Tibial nerve (tissue), 4 donors: ENCODE results near the gene NAGA. TPM values are rescaled to one million over a fixed set of nuclear protein-coding genes. Genes with fewer than 3 reads are reported as not detected.

ENCODE experiments used
- DNase-seq, 2 donors: peaks; one replicate each; pipeline ENCODE4 v3.0.0-alpha.2; 2019; ENCODE audit warnings: low spot score in 2 of 2
- H3K27ac ChIP-seq, 4 donors: fragments of 200-600 bp; sonication (generic) in 3 of 4; one replicate each; pipeline ENCODE4 v1.5.1; 2017 to 2019; ENCODE audit warnings: mild to moderate bottlenecking in 1 of 4
- H3K27me3 ChIP-seq, 2 donors: fragments of 200-600 bp; sonication (generic) in 1 of 2; one replicate each; pipeline versions ENCODE4 v1.5.1 to v1.6.0; 2017 to 2019
- H3K36me3 ChIP-seq, 3 donors: fragments of 200-600 bp; sonication (generic); one replicate each; pipeline ENCODE4 v1.5.1; 2018 to 2019
- H3K4me1 ChIP-seq, 4 donors: fragments of 200-600 bp; sonication (generic) in 3 of 4; one replicate each; pipeline ENCODE4 v1.5.1; 2017 to 2019
- H3K4me3 ChIP-seq, 4 donors: fragments of 200-600 bp; sonication (generic) in 3 of 4; one replicate each; pipeline ENCODE4 v1.5.1; 2017 to 2019; ENCODE audit warnings: mild to moderate bottlenecking in 1 of 4, moderate library complexity in 1 of 4
- H3K9me3 ChIP-seq, 4 donors: fragments of 200-600 bp; sonication (generic) in 3 of 4; one replicate each; pipeline ENCODE4 v1.5.1; 2017 to 2019
- CTCF ChIP-seq, 5 experiments: fragments of 200-600 bp in 3 of 5; fragments of 450-650 bp in 2 of 5; sonication (generic) in 3 of 5; IDR thresholded peaks; one replicate each; pipeline ENCODE4 v1.5.1; 2016 to 2019; ENCODE audit warnings: antibody characterized with exemption in 5 of 5, mild to moderate bottlenecking in 3 of 5, moderate library complexity in 2 of 5
- EP300 ChIP-seq, 2 donors: sonication (generic); formaldehyde crosslinking; IDR thresholded peaks; one replicate each; pipeline ENCODE4 v1.6.1; 2017; ENCODE audit warnings: antibody characterized with exemption in 2 of 2, mild to moderate bottlenecking in 1 of 2
- POLR2A ChIP-seq, 2 donors: fragments of 450-650 bp; IDR thresholded peaks; one replicate each; pipeline ENCODE4 v1.6.1; 2017; ENCODE audit warnings: antibody characterized with exemption in 2 of 2, mild to moderate bottlenecking in 2 of 2, moderate library complexity in 2 of 2
- WGBS, 2 donors: methylation state at CpG; one replicate each; pipeline ENCODE4 v1.1.5; 2018; 5-methylcytosine and 5-hydroxymethylcytosine counted together
- total RNA-seq, 4 donors: library from RNA; depleted of rRNA; stranded (reverse); fragments of >200 nt; gene quantifications; one replicate each; pipeline ENCODE4 v1.1.0, GENCODE V29; 2016

Gene NAGA
- total RNA-seq, 4 donors from 2014 or later, result 19.9 to 32.9 (median 30.0) TPM

- no peak for DNase-seq
- H3K9me3 ChIP-seq, result no peaks in the 10 kb centered on the region
- no peak for TF ChIP-seq CTCF (IDR thresholded peaks at IDR 0.05)
- no peak for TF ChIP-seq EP300 (IDR thresholded peaks at IDR 0.05)
- TF ChIP-seq POLR2A (IDR thresholded peaks at IDR 0.05), result no peak
- H3K4me3 ChIP-seq, result no peak overlapping the region
- 80 to 91% methylated on average over 2 to 4 of the region's 4 CpGs for WGBS, 2 donors
- H3K4me1 ChIP-seq, result peaks cover 0 to 29% (median 16%) of the 10 kb centered on the region in 4 donors
- no peak overlapping the region for H3K27ac ChIP-seq
- H3K36me3 ChIP-seq, result peaks cover 0 to 53% (median 7%) of the 10 kb centered on the region in 3 donors
- H3K27me3 ChIP-seq, result no peaks in the 10 kb centered on the region
Observed at GRCh38 chr22:42068291-42068690, 2.3 kb downstream of the NAGA start.

- Histone ChIP-seq H3K27ac (no peak overlapping the region), H3K4me1 (peaks cover 0 to 28% (median 16%) of the 10 kb centered on the region in 4 donors), H3K9me3 (no peaks in the 10 kb centered on the region), H3K36me3 (peaks cover 0 to 58% (median 7%) of the 10 kb centered on the region in 3 donors), H3K4me3 (no peak overlapping the region), H3K27me3 (no peaks in the 10 kb centered on the region)
- DNase-seq, result no peak
- 85 to 88% methylated on average over 14 of the region's 14 CpGs for WGBS, 2 donors
- TF ChIP-seq POLR2A (IDR thresholded peaks at IDR 0.05) (no peak), CTCF (IDR thresholded peaks at IDR 0.05) (no peak), EP300 (IDR thresholded peaks at IDR 0.05) (no peak)
Observed at GRCh38 chr22:42067671-42068251, 2.9 kb downstream of the NAGA start.

- H3K4me1 ChIP-seq, result peaks cover 0 to 23% (median 16%) of the 10 kb centered on the region in 4 donors
- no peak overlapping the region for H3K27ac ChIP-seq
- WGBS, 2 donors, result 92% methylated on average over 6 of the region's 10 CpGs; no CpG with 5 or more reads in 1 of the 2 donors
- H3K4me3 ChIP-seq, result no peak overlapping the region
- H3K27me3 ChIP-seq, result no peaks in the 10 kb centered on the region
- no peaks in the 10 kb centered on the region for H3K9me3 ChIP-seq
- H3K36me3 ChIP-seq, result peaks cover 0 to 67% (median 7%) of the 10 kb centered on the region in 3 donors
- no peak for DNase-seq
- TF ChIP-seq POLR2A (IDR thresholded peaks at IDR 0.05), result no peak
- no peak for TF ChIP-seq CTCF (IDR thresholded peaks at IDR 0.05)
- TF ChIP-seq EP300 (IDR thresholded peaks at IDR 0.05), result no peak
Observed at GRCh38 chr22:42066937-42067336, 3.7 kb downstream of the NAGA start.

GRCh38 chr22:42066126-42066761, 4.4 kb downstream of the NAGA start:
- no peak overlapping the region for H3K4me3 ChIP-seq
- 95 to 98% methylated on average over 7 of the region's 7 CpGs for WGBS, 2 donors
- H3K4me1 ChIP-seq, result peaks cover 0 to 16% (median 10%) of the 10 kb centered on the region in 4 donors
- no peak for DNase-seq
- H3K27ac ChIP-seq, result no peak overlapping the region
- no peak for TF ChIP-seq POLR2A (IDR thresholded peaks at IDR 0.05)
- TF ChIP-seq CTCF (IDR thresholded peaks at IDR 0.05), result no peak
- TF ChIP-seq EP300 (IDR thresholded peaks at IDR 0.05), result no peak
- H3K9me3 ChIP-seq, result no peaks in the 10 kb centered on the region
- H3K36me3 ChIP-seq, result peaks cover 0 to 74% (median 12%) of the 10 kb centered on the region in 3 donors
- no peaks in the 10 kb centered on the region for H3K27me3 ChIP-seq

- Histone ChIP-seq H3K4me3 (no peak overlapping the region), H3K4me1 (peaks cover 0 to 14% (median 9%) of the 10 kb centered on the region in 4 donors), H3K9me3 (no peaks in the 10 kb centered on the region), H3K36me3 (peaks cover 0 to 80% (median 14%) of the 10 kb centered on the region in 3 donors), H3K27me3 (no peaks in the 10 kb centered on the region), H3K27ac (no peak overlapping the region)
- no peak for DNase-seq
- 81 to 84% methylated on average over 11 to 13 of the region's 13 CpGs for WGBS, 2 donors
- TF ChIP-seq CTCF (IDR thresholded peaks at IDR 0.05) (no peak), EP300 (IDR thresholded peaks at IDR 0.05) (no peak), POLR2A (IDR thresholded peaks at IDR 0.05) (no peak)
Observed at GRCh38 chr22:42065438-42066125, 5.0 kb downstream of the NAGA start.
